ENCODE measurements around the gene DCUN1D3.

The DCUN1D3 gene

DNA sequence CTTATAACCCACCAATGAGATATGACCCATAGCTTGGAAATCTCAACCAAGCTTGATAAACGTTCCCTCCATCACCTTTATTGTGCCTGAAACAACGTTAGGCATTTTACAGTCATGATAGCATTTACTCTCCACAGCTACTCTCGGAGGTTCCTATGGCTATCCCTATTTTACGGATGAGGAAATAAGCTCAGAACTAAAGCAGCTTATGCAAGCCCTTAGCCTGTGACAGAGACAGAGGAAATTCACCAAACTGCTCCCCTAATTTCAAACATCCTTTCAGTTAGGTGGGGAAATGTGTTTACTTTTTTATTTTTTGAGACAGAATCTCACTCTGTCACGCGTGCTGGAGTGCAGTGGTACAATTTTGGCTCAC lies 18.7 kb downstream of the DCUN1D3 start:
- TF ChIP-seq, protein P1, sequence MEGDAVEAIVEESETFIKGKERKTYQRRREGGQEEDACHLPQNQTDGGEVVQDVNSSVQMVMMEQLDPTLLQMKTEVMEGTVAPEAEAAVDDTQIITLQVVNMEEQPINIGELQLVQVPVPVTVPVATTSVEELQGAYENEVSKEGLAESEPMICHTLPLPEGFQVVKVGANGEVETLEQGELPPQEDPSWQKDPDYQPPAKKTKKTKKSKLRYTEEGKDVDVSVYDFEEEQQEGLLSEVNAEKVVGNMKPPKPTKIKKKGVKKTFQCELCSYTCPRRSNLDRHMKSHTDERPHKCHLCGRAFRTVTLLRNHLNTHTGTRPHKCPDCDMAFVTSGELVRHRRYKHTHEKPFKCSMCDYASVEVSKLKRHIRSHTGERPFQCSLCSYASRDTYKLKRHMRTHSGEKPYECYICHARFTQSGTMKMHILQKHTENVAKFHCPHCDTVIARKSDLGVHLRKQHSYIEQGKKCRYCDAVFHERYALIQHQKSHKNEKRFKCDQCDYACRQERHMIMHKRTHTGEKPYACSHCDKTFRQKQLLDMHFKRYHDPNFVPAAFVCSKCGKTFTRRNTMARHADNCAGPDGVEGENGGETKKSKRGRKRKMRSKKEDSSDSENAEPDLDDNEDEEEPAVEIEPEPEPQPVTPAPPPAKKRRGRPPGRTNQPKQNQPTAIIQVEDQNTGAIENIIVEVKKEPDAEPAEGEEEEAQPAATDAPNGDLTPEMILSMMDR (IDR thresholded peaks at IDR 0.05; ENCODE audit: low read depth, low read length): no peak
- no peak for DNase-seq (ENCODE audit: low read depth in 2 of 2)
- no peak overlapping the region for H3K4me3 ChIP-seq (replicated peaks in 1 of 2; ENCODE audit: low read depth in 2 of 2, low read length in 2 of 2)

DNA sequence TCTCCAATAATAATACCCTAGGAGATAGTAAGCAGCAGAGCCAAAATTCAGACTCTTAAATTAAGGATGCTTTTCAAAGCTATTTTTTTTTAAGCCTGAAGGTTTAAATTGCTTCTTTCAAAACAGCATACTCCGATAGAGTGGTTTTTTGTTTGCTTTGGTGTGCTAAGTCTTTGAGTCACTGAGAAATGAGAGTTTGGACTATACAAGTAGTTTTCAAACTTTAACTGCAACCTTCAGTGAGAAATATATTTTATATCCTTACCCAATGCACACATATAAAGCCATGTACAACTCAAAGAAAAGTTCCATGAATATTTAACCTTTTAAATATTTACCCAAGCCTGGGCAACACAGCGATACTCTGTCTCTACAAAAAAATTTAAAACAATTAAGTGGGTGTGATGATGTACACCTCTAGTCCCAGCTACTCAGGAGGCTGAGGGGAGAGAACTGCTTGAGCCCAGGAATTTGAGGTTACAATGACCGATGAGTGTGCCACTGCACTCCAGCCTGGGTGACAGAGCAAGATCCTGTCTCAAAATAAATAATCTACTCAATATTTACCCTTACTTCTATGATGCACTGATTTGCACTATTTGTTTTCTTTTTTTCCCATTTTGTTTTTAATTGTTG lies 19.2 kb downstream of the DCUN1D3 start:
- TF ChIP-seq, protein P1 (IDR thresholded peaks at IDR 0.05; ENCODE audit: low read depth, low read length): no peak
- peak in 1 of 2 donors; percentile 27 for DNase-seq (ENCODE audit: low read depth in 2 of 2)
- H3K4me3 ChIP-seq (replicated peaks in 1 of 2; ENCODE audit: low read depth in 2 of 2, low read length in 2 of 2): no peak overlapping the region

DNA sequence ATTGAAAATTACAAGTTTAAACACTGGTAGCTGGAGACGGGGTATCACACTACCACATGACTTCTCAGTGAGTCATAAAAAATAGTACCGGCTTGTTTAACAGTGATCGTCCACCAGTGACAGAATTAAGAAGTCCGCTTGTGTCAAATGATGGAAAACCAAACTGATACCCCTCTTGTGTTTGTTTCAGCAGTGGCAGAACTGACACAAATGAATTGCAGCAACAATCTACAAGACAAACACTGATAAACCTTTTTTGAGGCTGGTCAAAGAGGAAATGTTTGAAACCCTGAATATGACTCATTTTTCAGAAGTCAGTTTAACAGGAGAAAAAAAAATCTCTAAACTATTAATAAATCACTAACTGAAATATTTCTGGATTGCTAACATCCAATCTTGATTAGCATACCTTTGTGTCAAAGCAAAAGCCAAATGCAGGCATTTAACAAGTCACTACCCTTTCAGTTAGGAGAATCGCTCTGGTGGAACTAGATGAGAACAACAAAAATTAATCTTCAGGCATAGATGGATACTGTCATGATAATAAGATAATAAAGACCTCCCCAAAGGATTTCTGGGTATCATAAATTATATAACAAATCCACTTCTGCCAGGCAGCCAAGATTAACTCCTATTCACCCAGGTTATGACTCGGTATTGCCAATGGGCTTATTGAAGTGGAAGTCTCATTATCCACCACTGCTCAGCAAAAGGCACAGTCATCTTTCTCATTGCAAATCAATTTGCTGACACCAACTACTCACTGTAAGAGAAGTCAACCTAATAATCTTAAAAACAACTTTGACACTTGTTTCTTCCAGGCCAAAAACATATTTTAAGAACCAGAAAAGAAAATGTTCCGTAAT lies 20.8 kb downstream of the DCUN1D3 start:
- no peak overlapping the region for H3K4me3 ChIP-seq (replicated peaks in 1 of 2; ENCODE audit: low read depth in 2 of 2, low read length in 2 of 2)
- DNase-seq (ENCODE audit: low read depth in 2 of 2): peak; percentile 59 to 65
- TF ChIP-seq, protein P1 (IDR thresholded peaks at IDR 0.05; ENCODE audit: low read depth, low read length): no peak

DNA sequence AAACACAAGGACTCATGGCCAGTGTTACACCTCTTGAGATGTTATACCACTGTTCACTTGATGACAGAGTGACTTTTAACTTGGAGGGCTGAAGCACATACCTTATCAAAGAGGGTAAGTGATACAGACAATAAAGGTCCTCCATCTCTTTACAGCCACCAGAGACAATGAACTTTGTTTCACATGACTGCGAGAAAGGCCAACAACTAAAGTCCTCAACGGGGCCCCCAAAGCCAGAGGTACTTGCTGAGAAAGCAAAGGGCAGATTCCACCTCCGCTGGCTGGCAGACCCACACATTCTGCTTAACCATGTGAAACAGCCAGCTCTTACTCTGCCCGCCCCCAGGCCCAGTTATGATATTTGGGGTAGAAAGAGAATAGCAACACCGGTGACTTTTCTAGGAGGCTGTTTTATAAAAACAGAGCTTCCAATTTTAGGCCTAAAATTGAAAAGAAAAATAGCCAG lies 21.4 kb downstream of the DCUN1D3 start:
- TF ChIP-seq, protein P1 (IDR thresholded peaks at IDR 0.05; ENCODE audit: low read depth, low read length): no peak
- H3K4me3 ChIP-seq (replicated peaks in 1 of 2; ENCODE audit: low read depth in 2 of 2, low read length in 2 of 2): no peak overlapping the region
- DNase-seq (ENCODE audit: low read depth in 2 of 2): no peak

DNA sequence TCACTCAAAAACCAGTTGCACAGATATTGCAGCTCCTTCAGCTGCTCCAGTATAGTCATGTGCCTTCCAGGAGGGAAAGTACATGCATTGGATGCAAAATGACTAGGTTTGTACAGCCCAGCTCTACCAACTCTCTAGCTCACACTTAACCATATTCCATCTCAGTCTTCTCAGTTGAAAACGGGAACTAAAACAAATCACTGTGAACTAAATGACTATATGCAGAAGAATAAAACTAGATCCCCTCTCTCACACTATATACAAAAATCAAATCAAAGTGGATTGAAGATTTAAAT lies 24.9 kb downstream of the DCUN1D3 start:
- H3K4me3 ChIP-seq (replicated peaks in 1 of 2; ENCODE audit: low read depth in 2 of 2, low read length in 2 of 2): no peak overlapping the region
- no peak for DNase-seq (ENCODE audit: low read depth in 2 of 2)
- TF ChIP-seq, protein P1 (IDR thresholded peaks at IDR 0.05; ENCODE audit: low read depth, low read length): no peak

DNA sequence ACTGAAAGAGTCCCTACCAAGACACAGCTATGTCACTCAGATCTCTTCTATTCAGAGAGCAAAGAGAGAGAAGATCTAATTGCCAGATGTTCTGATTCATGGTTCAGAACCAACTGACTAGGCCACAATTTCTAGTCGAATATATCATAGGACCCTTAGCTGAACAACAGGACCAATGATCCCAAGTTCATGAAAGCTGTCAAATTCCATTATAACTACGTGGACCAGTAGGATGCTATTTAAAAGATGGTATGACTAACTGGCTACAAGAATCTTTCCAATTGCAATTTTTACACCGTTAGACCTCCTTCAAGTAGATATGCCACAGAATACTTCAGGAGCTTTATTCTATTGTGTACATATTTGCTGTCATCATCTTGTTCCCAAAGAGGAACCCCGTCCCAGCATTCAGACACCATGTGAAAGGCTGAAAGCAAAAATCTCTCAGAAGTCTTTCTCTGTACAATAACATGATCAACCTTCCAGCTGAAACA lies 26.0 kb downstream of the DCUN1D3 start:
- peak in 1 of 2 donors; percentile 50 for DNase-seq (ENCODE audit: low read depth in 2 of 2)
- TF ChIP-seq, protein P1 (IDR thresholded peaks at IDR 0.05; ENCODE audit: low read depth, low read length): no peak
- no peak overlapping the region for H3K4me3 ChIP-seq (replicated peaks in 1 of 2; ENCODE audit: low read depth in 2 of 2, low read length in 2 of 2)

Measured in cardiac fibroblast (primary cell).